PC-9 (cell line): Measurements from ENCODE around the gene PCDHGB7. TPM values are rescaled to one million over a fixed set of nuclear protein-coding genes. Genes with fewer than 3 reads are reported as not detected.
A peak's percentile ranks its signal among the peaks of the same experiment; 100 is the strongest.

Source experiments
- BruUV-seq: library from RNA; stranded (reverse); fragments of 400-500 nt; replicated peaks from 2 replicates; lab custom pipeline; 2021; lab: Mats Ljungman, UMichigan
- CTCF ChIA-PET: fragments of 300-600 bp; sonication (Branson Sonifier 250); formaldehyde crosslinking; loops from one replicate; lab custom pipeline; 2022; ENCODE audit warnings: antibody characterized with exemption; lab: Charles Lee
- POLR2A ChIA-PET: fragments of 300-600 bp; sonication (Branson Sonifier 250); formaldehyde crosslinking; loops from one replicate; lab custom pipeline; 2022; ENCODE audit warnings: antibody characterized with exemption; ENCODE audit not compliant: unreplicated experiment; lab: Charles Lee
- DNase-seq, 2 experiments: peaks; one replicate each; pipeline versions ENCODE4 v3.0.0 to v3.0.0-alpha.2; 2015 to 2022; ENCODE audit warnings: mixed read lengths in 1 of 2
- H2AFZ ChIP-seq: fragments of 200-600 bp; sonication (generic); 2 replicates; pipeline ENCODE4 v1.8.1; 2017; ENCODE audit warnings: antibody characterized with exemption
- H3F3A ChIP-seq: fragments of 200-600 bp; sonication (generic); 2 replicates; pipeline ENCODE4 v1.8.1; 2017; ENCODE audit warnings: antibody characterized with exemption, mild to moderate bottlenecking, low read depth; ENCODE audit not compliant: insufficient read depth
- H3K27ac ChIP-seq: fragments of 200-600 bp; sonication (generic); 2 replicates; pipeline ENCODE4 v1.6.1; 2016; ENCODE audit warnings: mixed run types
- H3K27me3 ChIP-seq: fragments of 200-600 bp; sonication (generic); 2 replicates; pipeline ENCODE4 v1.6.1; 2016; ENCODE audit warnings: low read depth, mixed run types; ENCODE audit not compliant: insufficient read depth
- H3K36me3 ChIP-seq: fragments of 200-600 bp; sonication (generic); 2 replicates; pipeline ENCODE4 v1.6.1; 2016; ENCODE audit warnings: low read depth, mixed run types
- H3K4me1 ChIP-seq: fragments of 200-600 bp; sonication (generic); replicated peaks from 2 replicates; pipeline ENCODE4 v1.6.1; 2016; ENCODE audit warnings: mixed run types; ENCODE audit not compliant: insufficient read depth
- H3K4me2 ChIP-seq: fragments of 200-600 bp; sonication (generic); 2 replicates; pipeline ENCODE4 v1.6.1; 2017; ENCODE audit warnings: mixed run types
- H3K4me3 ChIP-seq: fragments of 200-600 bp; sonication (generic); 2 replicates; pipeline ENCODE4 v1.6.1; 2016; ENCODE audit warnings: mixed run types
- H3K79me2 ChIP-seq: fragments of 200-600 bp; sonication (generic); 2 replicates; pipeline ENCODE4 v1.6.1; 2017; ENCODE audit warnings: low read depth, mixed run types
- H3K9me2 ChIP-seq: fragments of 200-600 bp; sonication (generic); 2 replicates; pipeline ENCODE4 v1.8.1; 2017; ENCODE audit warnings: mild to moderate bottlenecking; ENCODE audit not compliant: insufficient read depth
- H3K9me3 ChIP-seq: fragments of 200-600 bp; sonication (generic); 2 replicates; pipeline ENCODE4 v1.8.1; 2016; ENCODE audit warnings: low read depth; ENCODE audit not compliant: insufficient read depth
- H4K20me1 ChIP-seq: fragments of 200-600 bp; sonication (generic); 2 replicates; pipeline ENCODE4 v1.8.1; 2017; ENCODE audit not compliant: insufficient read depth
- EZH2 ChIP-seq: fragments of 200-600 bp; sonication (generic); IDR thresholded peaks from 2 replicates; pipeline ENCODE4 v1.8.0; 2017; ENCODE audit warnings: antibody characterized with exemption, low read depth
- intact Hi-C: fragments of 100-400 bp; cut with micrococcal nuclease; formaldehyde crosslinking; loops from one replicate; pipeline ENCODE4 v1.10.0; 2022; ENCODE audit not compliant: unreplicated experiment
- total RNA-seq: library from RNA; stranded (reverse); gene quantifications from 2 replicates; pipeline ENCODE4 v1.2.3, GENCODE V29; 2021
- TF ChIP-seq, protein P1 (sequence below): fragments of 200-600 bp; sonication (generic); conservative IDR thresholded peaks from 2 replicates; pipeline ENCODE4 v1.6.1; 2017; ENCODE audit warnings: mixed run types, antibody characterized with exemption, mild to moderate bottlenecking, moderate library complexity

PCDHGB7 gene
- total RNA-seq, 1 experiment from 2014 or later = 0.17 TPM

DNA sequence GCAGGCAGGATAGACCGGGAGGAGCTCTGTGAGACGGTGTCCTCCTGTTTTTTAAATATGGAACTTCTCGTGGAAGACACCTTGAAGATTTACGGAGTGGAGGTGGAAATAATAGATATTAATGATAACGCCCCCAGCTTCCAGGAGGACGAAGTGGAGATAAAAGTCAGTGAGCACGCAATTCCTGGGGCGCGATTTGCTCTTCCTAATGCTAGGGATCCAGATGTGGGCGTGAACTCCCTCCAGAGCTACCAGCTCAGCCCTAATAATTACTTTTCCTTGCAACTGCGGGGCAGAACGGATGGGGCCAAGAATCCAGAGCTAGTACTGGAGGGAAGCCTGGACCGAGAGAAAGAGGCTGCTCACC is 4.0 kb downstream of the PCDHGB7 start:
- no peaks in the 10 kb centered on the region for H3K9me2 ChIP-seq
- no peaks in the 10 kb centered on the region for H3F3A ChIP-seq
- H2AFZ ChIP-seq = peak overlapping the region; percentile 63; the same call in 1 of the 2 replicates
- H4K20me1 ChIP-seq = no peaks in the 10 kb centered on the region
- no peaks in the 10 kb centered on the region for H3K36me3 ChIP-seq
- TF ChIP-seq EZH2 = no peak
- TF ChIP-seq, protein P1, sequence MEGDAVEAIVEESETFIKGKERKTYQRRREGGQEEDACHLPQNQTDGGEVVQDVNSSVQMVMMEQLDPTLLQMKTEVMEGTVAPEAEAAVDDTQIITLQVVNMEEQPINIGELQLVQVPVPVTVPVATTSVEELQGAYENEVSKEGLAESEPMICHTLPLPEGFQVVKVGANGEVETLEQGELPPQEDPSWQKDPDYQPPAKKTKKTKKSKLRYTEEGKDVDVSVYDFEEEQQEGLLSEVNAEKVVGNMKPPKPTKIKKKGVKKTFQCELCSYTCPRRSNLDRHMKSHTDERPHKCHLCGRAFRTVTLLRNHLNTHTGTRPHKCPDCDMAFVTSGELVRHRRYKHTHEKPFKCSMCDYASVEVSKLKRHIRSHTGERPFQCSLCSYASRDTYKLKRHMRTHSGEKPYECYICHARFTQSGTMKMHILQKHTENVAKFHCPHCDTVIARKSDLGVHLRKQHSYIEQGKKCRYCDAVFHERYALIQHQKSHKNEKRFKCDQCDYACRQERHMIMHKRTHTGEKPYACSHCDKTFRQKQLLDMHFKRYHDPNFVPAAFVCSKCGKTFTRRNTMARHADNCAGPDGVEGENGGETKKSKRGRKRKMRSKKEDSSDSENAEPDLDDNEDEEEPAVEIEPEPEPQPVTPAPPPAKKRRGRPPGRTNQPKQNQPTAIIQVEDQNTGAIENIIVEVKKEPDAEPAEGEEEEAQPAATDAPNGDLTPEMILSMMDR = no peak
- ChIA-PET POLR2A (interaction anchor here (0.7 kb wide), 1 partner anchor 142 kb away, joined by 7 read pairs; no protein-coding TSS in a partner anchor), CTCF (interaction anchor here (1.2 to 1.8 kb wide), 5 partner anchors 99 to 832 kb away, joined by 4 to 8 read pairs (median 7); no protein-coding TSS in a partner anchor)
- peak overlapping the region; percentile 69 for H3K4me2 ChIP-seq
- no peaks in the 10 kb centered on the region for H3K79me2 ChIP-seq
- intact Hi-C loops = no loop called here
- peak overlapping the region; percentile 50 for H3K4me3 ChIP-seq
- no peaks in the 10 kb centered on the region for H3K4me1 ChIP-seq
- H3K27ac ChIP-seq = no peak overlapping the region
- no peak for DNase-seq
- BruUV-seq = no TSS peak
- H3K9me3 ChIP-seq = no peaks in the 10 kb centered on the region
- H3K27me3 ChIP-seq = peaks cover 30% of the 10 kb centered on the region

GRCh38 chr5:141422742-141423291 is 5.3 kb downstream of the PCDHGB7 start:
- no peaks in the 10 kb centered on the region for H3F3A ChIP-seq
- TF ChIP-seq, protein P1 = no peak
- no peak for TF ChIP-seq EZH2
- no peaks in the 10 kb centered on the region for H3K79me2 ChIP-seq
- H3K9me3 ChIP-seq = no peaks in the 10 kb centered on the region
- no peaks in the 10 kb centered on the region for H4K20me1 ChIP-seq
- DNase-seq = no peak
- H3K4me2 ChIP-seq = no peak overlapping the region
- no peaks in the 10 kb centered on the region for H3K36me3 ChIP-seq
- intact Hi-C loops = no loop called here
- H2AFZ ChIP-seq = no peak overlapping the region
- no peak overlapping the region for H3K27ac ChIP-seq
- POLR2A ChIA-PET = no interaction called here
- no TSS peak for BruUV-seq
- CTCF ChIA-PET = no interaction called here
- H3K4me1 ChIP-seq = no peaks in the 10 kb centered on the region
- H3K27me3 ChIP-seq = peaks cover 38% of the 10 kb centered on the region
- no peaks in the 10 kb centered on the region for H3K9me2 ChIP-seq
- no peak overlapping the region for H3K4me3 ChIP-seq

- CTCF ChIA-PET = no interaction called here
Observed at GRCh38 chr5:141427783-141428426, 10.4 kb downstream of the PCDHGB7 start.

More at GRCh38 chr5:141427783-141428426, 10.4 kb downstream of the PCDHGB7 start:
- TF ChIP-seq, protein P1 = no peak
- TF ChIP-seq EZH2 = no peak
- POLR2A ChIA-PET = no interaction called here
- Histone ChIP-seq H3K9me3 (0 out of 2 replicates have a peak, but pooled peaks cover 3% of the 10 kb centered on the region), H3K4me1 (no peaks in the 10 kb centered on the region), H2AFZ (no peak overlapping the region), H3K27me3 (peaks cover 32% of the 10 kb centered on the region), H3K36me3 (no peaks in the 10 kb centered on the region), H3K79me2 (no peaks in the 10 kb centered on the region), H3K9me2 (no peaks in the 10 kb centered on the region), H3F3A (no peaks in the 10 kb centered on the region), H3K4me2 (no peak overlapping the region), H3K27ac (no peak overlapping the region), H4K20me1 (no peaks in the 10 kb centered on the region), H3K4me3 (no peak overlapping the region)
- no peak for DNase-seq
- no TSS peak for BruUV-seq
- intact Hi-C loops = no loop called here
